ENCODE data around the gene NR1D1. TPM values are rescaled to one million over a fixed set of nuclear protein-coding genes. Genes with fewer than 3 reads are reported as not detected.

The NR1D1 gene
- total RNA-seq, 1 donor from 2014 or later: 0.77 TPM

DNA sequence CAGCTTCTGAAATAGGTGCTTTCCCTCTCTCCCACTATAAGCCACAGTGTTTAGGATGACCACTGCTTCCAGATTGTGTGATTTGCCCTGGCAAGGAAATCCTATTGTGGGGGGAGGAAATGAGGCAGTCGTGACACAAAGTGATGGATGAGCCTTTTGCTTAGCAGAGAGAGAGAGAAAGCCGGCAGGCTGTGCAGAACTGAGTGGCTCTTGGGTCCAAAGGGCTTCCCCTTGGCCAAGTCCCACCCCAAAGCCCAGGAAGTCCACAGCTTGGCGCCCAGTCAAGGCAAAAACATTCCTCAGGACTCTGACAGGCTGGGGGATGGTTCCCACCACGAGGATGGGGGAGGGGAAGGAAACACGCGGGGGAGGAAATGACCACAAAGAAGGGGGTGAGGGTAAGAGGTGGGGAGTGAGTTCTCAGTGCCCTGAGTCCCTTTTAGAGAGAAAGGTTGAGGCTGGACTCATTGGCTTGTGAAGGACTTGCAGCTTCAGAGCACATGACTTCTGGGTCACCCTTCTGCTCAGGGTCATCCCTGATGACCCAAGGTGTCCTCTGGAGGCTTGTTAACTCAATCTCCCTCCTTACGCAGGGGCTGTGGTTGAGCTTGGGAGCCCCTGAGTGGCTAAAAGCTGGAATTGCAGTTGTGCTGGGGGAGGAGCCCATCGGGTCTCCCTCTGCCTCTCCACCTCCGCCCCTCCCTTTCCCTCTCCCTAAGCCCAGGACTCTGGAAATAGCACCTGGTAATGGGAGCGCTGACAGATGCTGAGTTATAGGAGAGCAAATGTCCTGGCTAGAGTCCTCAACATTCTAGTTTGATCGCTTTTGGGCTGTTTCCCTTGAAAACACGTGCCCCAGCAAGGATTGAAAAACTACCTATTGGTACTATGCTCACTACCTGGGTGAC, 11.1 kb upstream of the NR1D1 start:
- DNase-seq (ENCODE audit: low read depth in 2 of 2): peak; percentile 91 to 97

DNA sequence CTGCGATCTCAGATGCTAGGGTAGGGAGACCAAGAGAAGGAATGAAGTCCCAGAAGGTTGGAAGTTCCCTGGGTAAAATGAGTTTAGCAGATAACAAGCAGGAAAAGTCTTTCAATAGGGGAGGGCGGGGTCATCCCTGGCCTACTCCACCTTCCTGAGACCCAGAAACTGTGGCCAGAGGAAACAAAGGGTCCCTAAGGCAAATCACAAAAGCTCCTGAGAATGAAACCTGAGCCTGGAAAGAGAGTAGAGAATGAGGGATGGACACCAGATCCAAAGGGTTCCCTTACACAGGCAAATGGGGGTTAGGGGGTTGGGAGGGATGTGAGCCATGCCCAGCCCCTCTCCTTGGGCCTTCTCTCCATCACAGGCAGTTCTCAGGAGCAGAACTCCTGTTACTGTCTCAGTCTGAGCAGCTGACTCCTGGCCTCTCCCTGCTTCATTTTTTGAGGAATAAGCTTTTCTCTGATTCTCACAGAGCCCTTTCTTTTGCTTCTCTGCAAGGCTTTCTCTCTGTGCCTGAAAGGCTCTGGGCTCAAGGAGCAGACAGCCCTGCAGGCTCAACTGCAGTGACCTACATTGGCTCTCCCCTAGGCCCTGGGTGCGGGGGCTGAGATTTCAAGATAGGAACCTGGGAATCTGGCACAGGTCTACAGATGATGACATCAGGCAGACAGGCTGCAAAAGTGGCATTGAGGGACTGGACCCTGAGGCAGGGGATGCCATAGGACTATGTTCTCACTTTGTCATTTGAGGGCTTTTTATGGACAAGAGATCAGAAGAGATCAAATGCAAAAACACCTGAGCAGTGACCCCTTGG, 9.8 kb upstream of the NR1D1 start:
- peak in 1 of 2 donors; percentile 53 for DNase-seq (ENCODE audit: low read depth in 2 of 2)

DNA sequence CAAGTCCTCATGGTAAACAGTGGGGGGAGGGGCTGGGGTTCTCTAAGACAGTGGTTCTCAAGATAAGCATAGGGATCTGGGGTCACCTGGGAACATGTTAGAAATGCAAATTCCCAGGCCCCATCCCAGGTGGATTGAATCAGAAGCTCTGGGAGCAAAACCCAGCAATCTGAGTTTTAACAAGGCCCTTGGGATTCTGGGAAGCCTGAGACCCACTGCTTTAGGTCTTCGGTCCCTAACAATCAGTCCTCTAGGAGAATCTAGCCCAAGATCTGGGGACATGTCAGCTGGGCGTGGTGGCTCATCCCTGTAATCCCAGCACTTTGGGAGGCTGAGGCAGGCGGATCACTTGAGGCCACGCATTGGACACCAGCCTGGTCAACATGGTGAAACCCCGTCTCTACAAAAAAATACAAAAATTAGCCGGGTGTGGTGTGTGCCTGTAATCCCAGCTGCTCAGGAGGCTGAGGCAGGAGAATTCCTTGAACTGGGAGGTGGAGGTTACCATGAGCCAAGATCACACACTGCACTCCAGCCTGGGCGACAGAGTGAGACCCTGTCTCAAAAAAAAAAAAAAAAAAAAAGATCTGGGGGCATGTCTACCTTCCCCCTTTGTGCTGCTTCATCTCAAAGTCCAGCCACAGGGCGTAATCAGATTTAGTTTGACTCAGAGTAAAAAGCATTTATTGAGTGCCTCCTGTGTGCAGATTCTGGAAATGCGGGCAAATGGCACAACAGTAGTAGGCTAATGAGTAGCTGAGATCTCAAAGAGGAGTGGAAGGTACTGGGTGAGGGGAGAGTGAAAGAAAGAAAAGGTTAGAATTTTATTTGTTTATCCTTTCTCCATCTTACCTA, 8.8 kb upstream of the NR1D1 start:
- DNase-seq (ENCODE audit: low read depth in 2 of 2): peak in 1 of 2 donors; percentile 52

DNA sequence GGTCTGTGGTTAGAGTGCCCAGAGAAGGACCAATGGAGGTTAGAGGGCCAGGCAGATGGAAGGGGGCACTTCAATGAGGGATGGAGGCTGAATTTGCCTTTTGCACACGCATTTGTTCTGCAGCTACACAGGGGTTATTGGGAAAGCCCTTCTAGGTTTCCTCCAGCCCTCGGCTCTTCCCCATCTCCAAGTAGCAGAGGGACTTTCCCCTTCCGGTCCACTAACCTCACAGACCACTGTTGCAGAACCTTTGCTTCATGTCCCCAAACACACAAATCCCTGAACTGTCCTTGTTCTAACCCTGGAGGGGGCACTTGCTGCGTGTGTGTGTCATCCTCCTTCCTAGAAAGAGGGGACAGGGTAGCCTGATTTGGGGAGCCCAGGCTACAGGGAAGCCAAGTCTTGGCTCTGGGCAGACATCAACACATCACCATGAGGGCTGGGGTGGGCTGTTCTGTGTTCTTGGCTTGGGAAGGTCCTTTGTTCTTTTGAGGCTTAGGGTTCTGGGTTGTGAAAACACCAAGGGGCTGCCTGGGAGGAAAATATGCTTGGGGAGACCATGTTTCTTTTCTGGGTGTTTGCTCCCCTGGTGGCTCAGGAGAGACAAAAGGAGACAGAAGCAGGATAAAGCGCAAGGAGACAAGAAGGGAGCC, 7.3 kb upstream of the NR1D1 start:
- no peak for DNase-seq (ENCODE audit: low read depth in 2 of 2)

DNA sequence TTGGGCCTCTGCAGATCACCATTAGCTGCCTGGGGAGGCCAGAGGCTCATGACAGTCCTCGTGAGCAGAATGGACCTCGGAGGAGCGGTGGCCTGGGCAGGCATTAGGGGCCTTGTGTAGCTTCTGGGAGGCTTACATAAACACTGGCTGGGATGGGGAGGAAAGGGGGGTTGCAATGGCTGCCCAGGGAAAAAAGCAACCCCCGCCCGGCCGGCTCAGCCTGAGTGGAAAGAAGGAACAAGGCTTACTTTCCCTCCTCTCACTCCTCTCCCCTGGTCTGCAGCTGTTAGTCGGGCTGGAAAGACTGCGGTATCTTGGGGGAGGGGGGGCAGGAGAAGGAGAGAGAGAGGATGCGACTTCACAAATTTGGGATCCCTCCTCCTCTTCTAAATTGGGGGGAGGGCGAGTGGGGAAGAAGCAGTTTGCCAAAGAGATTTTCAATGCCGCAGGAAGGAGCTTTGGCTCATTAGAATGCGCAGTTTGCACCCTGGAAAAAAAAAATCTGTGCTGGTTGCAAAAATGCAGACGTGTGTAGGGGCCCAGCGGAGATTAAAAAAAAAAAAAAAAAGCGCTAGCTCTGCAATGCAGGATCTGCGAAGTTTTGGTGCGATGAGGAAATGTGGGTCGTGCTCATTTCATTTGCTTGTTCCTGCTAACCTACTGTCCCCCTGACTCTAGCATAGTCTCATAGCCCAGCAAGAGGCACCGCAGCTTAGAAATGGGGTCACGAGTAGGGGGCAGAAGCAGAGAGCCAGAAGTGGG, 6.6 kb upstream of the NR1D1 start:
- no peak for DNase-seq (ENCODE audit: low read depth in 2 of 2)

DNA sequence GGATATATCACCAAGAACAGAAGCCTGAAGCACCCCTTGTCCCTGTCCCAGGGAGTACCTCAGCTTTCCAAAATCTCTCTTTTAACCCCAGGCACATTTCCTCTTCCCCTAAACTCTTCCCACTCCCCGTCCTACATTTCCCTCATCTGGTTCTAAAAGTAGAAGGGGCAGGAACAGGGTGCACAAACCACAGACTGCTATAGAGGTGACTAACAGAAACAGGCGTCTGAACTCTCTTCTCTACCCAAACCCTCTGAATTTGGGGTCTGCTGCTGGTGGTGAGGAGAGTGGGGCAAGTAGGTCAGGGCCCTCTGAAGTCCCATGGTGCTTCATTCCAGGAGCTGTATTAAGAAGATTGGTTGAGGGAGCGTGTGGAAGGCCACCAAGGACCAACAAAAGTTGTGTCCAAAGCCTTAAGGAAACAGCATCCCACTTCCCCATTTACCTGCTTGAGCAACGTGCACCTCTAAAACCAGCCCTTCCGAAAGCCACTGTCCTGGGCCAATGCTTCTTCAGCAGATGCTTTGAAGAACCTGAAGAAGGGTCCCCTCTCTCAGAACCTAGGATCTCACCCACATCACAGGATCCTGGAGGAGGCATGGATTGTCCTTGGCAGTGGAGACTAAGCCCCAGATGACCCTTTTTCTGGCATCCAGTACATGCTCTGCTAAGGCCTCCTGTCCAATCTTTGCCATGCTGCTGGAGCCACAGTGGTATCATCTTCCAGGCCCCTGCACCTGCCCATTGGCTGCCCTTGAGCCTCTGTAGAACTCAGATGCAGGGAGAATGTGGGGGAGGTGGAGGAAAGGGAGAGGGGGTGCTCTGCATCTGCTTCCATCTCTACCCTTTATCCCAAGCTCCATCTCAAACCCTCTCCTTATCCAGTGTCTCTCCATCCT, 5.7 kb upstream of the NR1D1 start:
- DNase-seq (ENCODE audit: low read depth in 2 of 2): no peak

DNA sequence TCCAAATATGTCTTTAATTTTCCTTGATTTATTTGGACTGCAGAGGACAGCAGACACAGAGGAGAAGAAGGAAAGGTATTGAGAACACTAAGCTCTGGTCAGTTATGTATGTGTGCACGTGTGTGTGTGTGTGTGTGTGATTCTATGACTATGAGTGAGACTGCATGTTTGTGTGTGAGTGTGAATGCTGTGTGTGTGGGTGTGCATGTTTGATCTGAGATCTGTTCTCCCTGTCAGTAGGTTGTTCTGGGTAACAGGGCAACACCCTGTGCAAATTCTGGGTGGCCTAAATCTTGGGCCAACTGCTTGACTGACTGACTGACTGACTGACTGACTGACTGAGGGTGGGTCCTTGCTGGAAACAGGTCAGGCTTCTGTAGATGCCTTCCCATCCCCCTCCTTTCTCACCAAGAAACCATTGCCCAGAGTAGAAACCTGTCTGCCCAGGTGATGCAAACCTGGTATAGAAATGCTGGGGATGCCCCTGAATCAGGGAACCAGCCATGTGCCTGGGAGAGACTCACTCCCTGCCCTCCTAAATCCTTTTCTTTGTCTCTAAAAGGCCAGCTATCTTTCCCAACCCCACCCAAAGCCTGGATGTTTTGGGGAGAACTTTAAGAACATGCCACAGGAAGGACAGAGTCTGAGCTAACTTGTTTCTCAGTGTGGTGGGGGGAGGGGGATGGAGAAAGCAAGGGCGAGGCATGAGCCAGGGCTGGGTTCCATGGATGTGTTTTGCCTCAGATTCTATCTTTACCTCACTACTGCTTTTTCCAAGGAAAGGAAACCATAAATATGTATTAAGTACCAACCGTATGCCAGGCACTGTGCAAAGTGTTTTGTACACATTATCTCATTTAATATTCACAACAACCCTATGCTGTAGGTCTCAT, 4.5 kb upstream of the NR1D1 start:
- no peak for DNase-seq (ENCODE audit: low read depth in 2 of 2)

DNA sequence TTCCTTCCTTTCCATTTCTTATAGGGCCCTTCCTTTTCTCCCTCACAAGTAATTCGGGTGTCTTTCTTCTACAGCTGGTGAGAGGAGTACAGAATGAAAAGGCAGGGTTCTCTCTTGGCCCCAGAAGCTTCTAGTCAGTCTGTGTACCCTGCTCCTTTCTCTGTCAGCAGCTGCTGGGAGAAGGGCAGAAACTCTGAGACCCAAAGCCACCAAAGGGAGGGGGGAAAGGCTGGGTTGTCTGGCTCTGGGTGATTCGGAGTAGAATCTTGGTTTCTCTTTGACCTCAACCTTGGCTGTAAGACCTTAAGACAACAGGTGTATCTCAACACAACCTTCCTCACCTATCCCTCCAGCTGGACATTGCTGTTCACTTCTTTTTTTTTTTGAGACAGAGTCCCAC, 3.3 kb upstream of the NR1D1 start:
- DNase-seq (ENCODE audit: low read depth in 2 of 2): no peak

DNA sequence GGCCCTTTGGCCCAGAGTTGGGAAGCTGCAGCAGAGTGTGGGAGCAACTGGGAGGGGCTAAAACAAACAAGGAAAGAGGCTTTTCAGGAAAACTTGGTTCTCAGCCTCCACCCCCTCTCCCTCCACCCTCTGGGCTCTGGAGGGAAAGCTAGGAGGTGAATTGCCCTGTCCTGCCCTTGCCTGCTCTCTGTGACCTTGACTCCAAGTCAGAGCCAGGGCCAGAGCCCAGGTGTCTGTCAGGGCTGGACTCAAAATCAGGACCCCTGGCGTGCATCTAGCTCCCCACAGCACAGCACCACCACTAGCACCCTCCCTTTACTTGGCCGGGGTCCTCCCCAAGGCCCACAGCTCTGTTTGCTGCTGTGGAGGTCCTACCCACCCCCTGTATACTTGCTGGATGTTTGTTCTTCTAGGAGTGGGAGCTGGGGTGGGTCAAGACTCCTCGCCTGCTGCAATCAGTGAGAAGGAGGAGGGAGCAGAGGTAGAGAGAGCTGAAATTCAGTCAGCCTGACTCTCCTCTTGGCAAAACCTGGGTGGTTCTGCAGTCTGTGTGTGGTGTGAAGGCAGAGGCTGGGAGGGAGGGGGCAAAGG, 2.8 kb upstream of the NR1D1 start:
- no peak for DNase-seq (ENCODE audit: low read depth in 2 of 2)

DNA sequence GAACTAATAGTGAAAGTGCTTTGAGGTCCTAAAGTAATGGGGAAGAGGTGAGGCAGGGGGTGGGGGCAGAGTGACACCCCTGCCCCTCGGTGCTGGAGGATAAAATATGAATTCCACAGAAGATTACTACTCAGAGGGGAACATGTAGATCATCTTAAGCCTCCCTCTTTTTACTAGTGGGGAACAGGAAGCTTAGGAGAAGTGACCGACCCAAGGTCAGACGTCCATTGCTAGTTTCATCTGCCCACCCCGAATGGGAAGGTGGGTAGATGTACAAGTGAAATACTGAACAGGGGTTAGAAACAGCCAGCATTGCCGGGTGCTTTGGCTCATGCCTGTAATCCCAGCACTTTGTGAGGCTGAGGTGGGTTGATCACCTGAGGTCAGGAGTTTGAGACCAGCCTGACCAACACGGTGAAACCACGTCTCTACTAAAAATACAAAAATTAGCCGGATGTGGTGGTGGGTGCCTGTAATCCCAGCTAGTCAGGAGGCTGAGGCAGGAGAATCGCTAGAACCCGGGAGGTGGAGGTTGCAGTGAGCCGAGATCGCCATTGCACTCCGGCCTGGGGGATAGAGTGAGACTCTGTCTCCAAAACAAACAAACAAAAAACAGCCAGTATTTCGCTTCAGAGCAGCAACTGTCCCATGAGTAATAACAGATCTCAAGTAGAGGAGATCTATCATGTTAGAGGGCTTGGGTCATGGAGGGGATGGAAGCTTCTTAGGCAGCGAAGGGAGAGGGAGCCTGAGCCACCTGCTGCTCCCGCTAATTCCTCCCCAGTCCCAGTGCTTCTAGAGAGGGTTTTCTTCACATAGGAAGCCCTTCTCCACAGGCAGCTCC, 1.2 kb upstream of the NR1D1 start:
- DNase-seq (ENCODE audit: low read depth in 2 of 2): no peak

DNA sequence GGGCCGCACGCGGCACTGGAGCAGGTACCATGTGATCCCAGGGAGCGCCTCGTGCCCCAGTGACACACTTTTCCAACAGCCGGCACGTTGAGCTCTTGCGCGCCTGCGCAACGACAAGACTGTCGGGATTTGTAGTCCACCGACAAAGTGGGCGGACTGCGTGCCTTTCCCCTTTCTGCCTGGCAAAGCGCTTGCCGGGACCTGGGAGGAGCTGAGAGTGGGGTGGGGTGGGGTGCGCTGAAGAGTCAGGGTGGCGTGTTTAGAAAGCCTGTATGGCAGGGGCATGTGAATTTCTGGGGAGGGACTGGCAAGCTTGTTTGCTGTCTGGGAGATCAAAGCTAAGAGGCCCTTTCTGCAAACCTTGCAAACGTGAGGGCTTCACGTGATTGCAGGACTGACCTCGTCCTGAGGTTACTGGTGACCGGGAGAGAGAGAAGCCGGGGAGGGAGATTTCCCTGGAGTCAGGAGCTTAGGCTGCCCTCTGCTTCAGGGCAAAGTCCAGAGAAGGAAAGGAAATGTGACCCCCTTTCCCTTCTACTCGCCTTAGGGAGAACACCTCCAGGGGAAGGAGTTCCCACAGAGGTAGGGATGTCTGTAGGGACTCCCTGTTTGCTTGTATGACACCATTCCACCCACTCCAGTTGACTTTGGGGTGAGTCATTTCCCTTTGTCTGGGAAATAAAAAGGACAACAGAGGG, 429 bp upstream of the NR1D1 start:
- DNase-seq (ENCODE audit: low read depth in 2 of 2): peak; percentile 97 to 99

DNA sequence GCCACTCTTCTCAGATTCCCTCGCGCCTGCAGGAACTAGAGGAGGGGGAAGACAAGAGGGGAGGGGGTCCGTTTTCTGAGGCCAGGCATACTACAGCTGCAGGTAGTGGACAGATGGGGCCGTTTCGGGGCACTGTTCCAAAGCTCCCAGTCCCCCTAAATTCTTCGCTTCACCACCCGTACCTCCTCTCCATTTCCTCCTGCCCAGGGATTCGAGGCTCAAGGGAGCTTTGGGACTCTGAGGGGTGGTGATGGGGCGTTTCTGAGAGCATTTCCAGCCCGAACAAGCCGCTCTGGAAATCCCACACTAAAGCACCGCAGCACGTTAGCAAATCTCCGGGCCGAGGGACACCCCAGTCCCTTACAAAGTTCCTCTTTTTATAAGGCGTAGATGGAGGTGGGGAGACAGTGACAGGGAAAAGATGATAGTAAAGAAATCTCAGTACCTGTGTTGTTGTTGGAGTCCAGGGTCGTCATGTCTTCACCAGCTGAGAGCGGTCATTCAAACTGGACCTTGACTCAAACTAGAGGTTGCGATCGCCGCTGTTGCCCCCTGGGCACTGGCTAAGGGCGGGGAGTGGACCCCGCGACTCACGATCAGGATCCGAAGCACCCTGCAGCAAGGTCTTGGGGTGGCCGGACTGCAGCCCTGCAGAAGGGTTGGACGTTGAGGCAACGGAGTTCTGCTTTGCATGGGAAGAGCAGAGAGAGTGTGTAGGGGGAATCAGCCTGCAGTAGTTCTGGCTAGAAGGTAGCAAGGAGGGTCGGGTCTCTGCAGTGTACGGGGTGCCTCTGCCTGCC, 570 bp downstream of the NR1D1 start:
- no peak for DNase-seq (ENCODE audit: low read depth in 2 of 2)

DNA sequence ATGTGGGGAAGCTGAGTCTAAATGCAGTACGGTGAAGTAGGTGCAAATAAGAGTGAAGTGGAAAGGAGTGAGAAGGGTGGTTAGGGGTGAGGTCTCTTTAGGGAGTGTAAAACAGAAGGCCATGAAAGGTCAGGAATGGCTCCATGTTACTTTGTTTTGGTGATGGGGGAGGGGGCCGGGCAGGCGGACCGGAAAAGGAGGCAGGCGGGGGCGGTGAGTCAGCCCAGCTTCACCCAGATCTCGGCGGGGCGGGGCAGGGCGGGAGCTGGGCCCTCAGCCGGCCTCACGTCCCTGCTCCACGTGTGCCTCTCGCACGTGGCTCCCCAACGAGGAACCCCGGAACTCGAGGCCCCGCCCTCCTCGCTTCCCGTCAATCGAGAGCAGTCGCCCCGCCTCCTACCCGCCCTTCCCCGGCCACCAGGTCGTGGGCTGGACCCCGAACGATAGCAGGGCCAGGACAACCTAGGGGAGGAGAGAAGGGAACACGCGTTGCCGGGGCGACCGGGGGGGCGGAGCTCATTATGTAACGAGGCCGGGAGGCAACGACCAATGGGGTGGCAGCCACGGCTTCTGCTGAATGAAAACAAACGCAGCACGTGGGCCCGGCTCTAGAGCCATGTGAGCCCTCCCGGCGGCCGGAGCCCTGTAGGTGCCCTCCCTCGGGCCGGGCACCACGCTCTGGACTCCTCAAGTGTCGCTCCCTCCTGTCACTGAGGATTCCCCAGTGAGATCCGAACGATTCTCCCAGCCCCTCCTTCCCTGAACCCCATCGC, 1.4 kb downstream of the NR1D1 start:
- DNase-seq (ENCODE audit: low read depth in 2 of 2): peak; percentile 92 to 96

DNA sequence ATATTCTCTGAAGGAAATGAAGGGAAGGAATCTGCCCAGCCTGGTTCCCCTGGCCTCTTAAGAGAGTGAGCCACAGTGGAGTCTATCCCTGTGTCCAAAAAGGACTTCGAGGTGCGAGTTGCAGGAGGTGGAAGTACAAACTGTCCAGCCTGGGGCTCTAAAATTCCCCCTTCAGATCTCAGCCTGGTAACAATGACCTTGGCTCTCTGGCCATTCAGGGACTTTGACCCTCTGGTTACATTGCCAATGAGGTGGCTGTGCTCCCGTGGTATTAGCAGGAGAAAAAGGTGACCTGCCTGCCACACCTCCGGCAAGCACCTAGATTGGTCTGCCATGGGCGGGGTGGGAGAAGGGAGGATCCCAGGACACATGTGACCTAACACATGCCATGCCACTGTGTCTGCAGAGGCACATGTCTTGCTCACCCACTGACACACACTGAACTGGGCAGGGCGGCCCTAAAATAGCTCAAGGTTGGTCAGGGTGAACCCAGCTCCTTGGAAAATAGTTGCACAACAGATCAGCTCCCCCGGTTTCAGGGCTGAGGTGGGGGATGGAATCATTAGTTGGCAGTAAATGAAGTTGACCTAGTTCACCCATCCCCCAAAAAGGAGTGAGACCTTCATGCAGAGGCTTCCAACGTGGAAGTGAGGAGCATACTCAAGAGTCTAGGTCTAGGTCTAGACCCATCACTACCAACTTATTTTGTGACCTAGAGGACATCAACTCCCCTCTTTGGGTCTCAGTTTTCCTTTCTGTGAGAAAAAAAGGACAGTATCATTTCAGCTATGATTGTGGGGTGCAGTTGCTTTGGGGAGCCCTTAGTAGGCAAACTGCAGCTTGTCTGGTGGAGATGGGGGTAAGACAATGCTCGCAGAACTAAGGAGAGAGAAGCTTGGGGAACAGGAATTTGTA, 2.2 kb downstream of the NR1D1 start:
- DNase-seq (ENCODE audit: low read depth in 2 of 2): no peak
